ENCODE measurements around the gene HOPX. TPM values are rescaled to one million over a fixed set of nuclear protein-coding genes. Genes with fewer than 3 reads are reported as not detected.

Gene HOPX
- total and polyA plus RNA-seq, 2 of the 8 experiments (the other 6 are each of a cell fraction or from before 2014, with no cell fraction given): not detected

- TF ChIP-seq SAP30 (IDR thresholded peaks at IDR 0.05; ENCODE audit: insufficient read depth, insufficient replicate concordance, low read length) (no peak), RAD21 (IDR thresholded peaks at IDR 0.05 in 1 of 2, conservative IDR thresholded peaks at IDR 0.05 in 1 of 2; ENCODE audit: low read depth in 2 of 2, low read length in 2 of 2) (no peak), EGR1 (IDR thresholded peaks at IDR 0.05; ENCODE audit: borderline replicate concordance, low read depth, low read length) (no peak), SP1 (IDR thresholded peaks at IDR 0.05; ENCODE audit: low read depth, low read length) (no peak), BACH1 (IDR thresholded peaks at IDR 0.05; ENCODE audit: low read length) (no peak), ATF2 (IDR thresholded peaks at IDR 0.05; ENCODE audit: low read length) (no peak)
Observed at GRCh38 chr4:56637791-56638190, 43.3 kb downstream of the HOPX start (continued).

Data from H1 (cell line).